Measurements from ENCODE around the gene OSBPL8.

The OSBPL8 gene

GRCh38 chr12:76568888-76569551, 9.4 kb upstream of the OSBPL8 start:
- no peak for DNase-seq (ENCODE audit: insufficient read length, low spot score)
- no peak for TF ChIP-seq POLR2A (IDR thresholded peaks at IDR 0.05; ENCODE audit: low read depth, low read length)
- peak; percentile 27 for FAIRE-seq

GRCh38 chr12:76568130-76568529, 8.6 kb upstream of the OSBPL8 start:
- FAIRE-seq (no peak), DNase-seq (ENCODE audit: insufficient read length, low spot score) (no peak)
- TF ChIP-seq POLR2A (IDR thresholded peaks at IDR 0.05; ENCODE audit: low read depth, low read length): no peak

GRCh38 chr12:76563061-76563460, 3.5 kb upstream of the OSBPL8 start:
- DNase-seq (ENCODE audit: insufficient read length, low spot score): no peak
- FAIRE-seq: no peak
- TF ChIP-seq POLR2A (IDR thresholded peaks at IDR 0.05; ENCODE audit: low read depth, low read length): no peak

GRCh38 chr12:76562130-76562529, 2.6 kb upstream of the OSBPL8 start:
- FAIRE-seq (peak; percentile 70), DNase-seq (ENCODE audit: insufficient read length, low spot score) (no peak)
- no peak for TF ChIP-seq POLR2A (IDR thresholded peaks at IDR 0.05; ENCODE audit: low read depth, low read length)

- FAIRE-seq (peak; percentile 57), DNase-seq (ENCODE audit: insufficient read length, low spot score) (no peak)
- TF ChIP-seq POLR2A (IDR thresholded peaks at IDR 0.05; ENCODE audit: low read depth, low read length): no peak
Measured at GRCh38 chr12:76560086-76560491, 518 bp upstream of the OSBPL8 start.

GRCh38 chr12:76558684-76559399, 729 bp downstream of the OSBPL8 start:
- no peak for TF ChIP-seq POLR2A (IDR thresholded peaks at IDR 0.05; ENCODE audit: low read depth, low read length)
- DNase-seq (ENCODE audit: insufficient read length, low spot score): peak; percentile 23
- peak; percentile 89 for FAIRE-seq

- TF ChIP-seq POLR2A (IDR thresholded peaks at IDR 0.05; ENCODE audit: low read depth, low read length): no peak
- DNase-seq (ENCODE audit: insufficient read length, low spot score) (no peak), FAIRE-seq (no peak)
Measured at GRCh38 chr12:76556368-76556767, 3.2 kb downstream of the OSBPL8 start.

- DNase-seq (ENCODE audit: insufficient read length, low spot score): no peak
- TF ChIP-seq POLR2A (IDR thresholded peaks at IDR 0.05; ENCODE audit: low read depth, low read length): no peak
- peak; percentile 41 for FAIRE-seq
Measured at GRCh38 chr12:76555797-76556196, 3.8 kb downstream of the OSBPL8 start.

GRCh38 chr12:76555231-76555767, 4.3 kb downstream of the OSBPL8 start:
- FAIRE-seq (no peak), DNase-seq (ENCODE audit: insufficient read length, low spot score) (no peak)
- TF ChIP-seq POLR2A (IDR thresholded peaks at IDR 0.05; ENCODE audit: low read depth, low read length): no peak

GRCh38 chr12:76554405-76555230, 5.0 kb downstream of the OSBPL8 start:
- DNase-seq (ENCODE audit: insufficient read length, low spot score): no peak
- FAIRE-seq: no peak
- no peak for TF ChIP-seq POLR2A (IDR thresholded peaks at IDR 0.05; ENCODE audit: low read depth, low read length)

- no peak for TF ChIP-seq POLR2A (IDR thresholded peaks at IDR 0.05; ENCODE audit: low read depth, low read length)
- no peak for FAIRE-seq
Measured at GRCh38 chr12:76552343-76552938, 7.1 kb downstream of the OSBPL8 start.

GRCh38 chr12:76551482-76551888, 8.1 kb downstream of the OSBPL8 start:
- FAIRE-seq: no peak
- no peak for TF ChIP-seq POLR2A (IDR thresholded peaks at IDR 0.05; ENCODE audit: low read depth, low read length)
- no peak for DNase-seq (ENCODE audit: insufficient read length, low spot score)

More at GRCh38 chr12:76552343-76552938, 7.1 kb downstream of the OSBPL8 start:
- DNase-seq (ENCODE audit: insufficient read length, low spot score): no peak

- no peak for TF ChIP-seq POLR2A (IDR thresholded peaks at IDR 0.05; ENCODE audit: low read depth, low read length)
- no peak for DNase-seq (ENCODE audit: insufficient read length, low spot score)
- FAIRE-seq: no peak
Measured at GRCh38 chr12:76549131-76549530, 10.4 kb downstream of the OSBPL8 start.

Measured in H54 (cell line).